SK-N-MC (cell line): ENCODE data around the gene DDX4.
"Not testable (repeated sequence)": the region's sequence is repeated elsewhere in the genome, so short reads cannot be mapped to it uniquely, and the experiment has no call there.

ENCODE experiments used
- EZH2 ChIP-seq: fragments of 200-600 bp; sonication (generic); IDR thresholded peaks from one replicate; pipeline ENCODE4 v1.6.1; 2017; ENCODE audit warnings: antibody characterized with exemption
- FOXP2 ChIP-seq: optimal IDR thresholded peaks from 2 replicates; pipeline ENCODE3; 2011; ENCODE audit warnings: mild to moderate bottlenecking, moderate library complexity; ENCODE audit not compliant: insufficient read depth; ENCODE audit errors: extremely low read length, control extremely low read depth
- POLR2AphosphoS5 ChIP-seq: IDR thresholded peaks from 2 replicates; pipeline ENCODE4 v1.6.1; 2012; ENCODE audit warnings: mild to moderate bottlenecking, low read depth, low read length, borderline replicate concordance

- not testable (repeated sequence) for TF ChIP-seq EZH2, POLR2AphosphoS5, FOXP2
Measured at GRCh38 chr5:55808814-55809213, 71.0 kb downstream of the DDX4 start.
